ENCODE measurements around the gene EML4.

The EML4 gene

GRCh38 chr2:42224422-42225067 lies 55.4 kb downstream of the EML4 start:
- H3K27ac Mint-ChIP-seq, result no peak overlapping the region
- no peak overlapping the region for H3K4me3 Mint-ChIP-seq
- no peaks in the 10 kb centered on the region for H3K9me3 Mint-ChIP-seq
- H3K27me3 Mint-ChIP-seq (ENCODE audit: low read depth), result no peaks in the 10 kb centered on the region
- peaks cover 5% of the 10 kb centered on the region for H3K36me3 Mint-ChIP-seq (ENCODE audit: low read depth)
- no peak for DNase-seq (ENCODE audit: low spot score)
- H3K4me1 Mint-ChIP-seq (ENCODE audit: low read depth), result peaks cover 12% of the 10 kb centered on the region

GRCh38 chr2:42225573-42225972 lies 56.4 kb downstream of the EML4 start:
- Mint-ChIP-seq H3K27me3 (ENCODE audit: low read depth) (no peaks in the 10 kb centered on the region), H3K4me1 (ENCODE audit: low read depth) (peaks cover 12% of the 10 kb centered on the region), H3K9me3 (no peaks in the 10 kb centered on the region), H3K27ac (no peak overlapping the region), H3K36me3 (ENCODE audit: low read depth) (peaks cover 5% of the 10 kb centered on the region), H3K4me3 (no peak overlapping the region)
- no peak for DNase-seq (ENCODE audit: low spot score)

GRCh38 chr2:42227491-42227890 lies 58.3 kb downstream of the EML4 start:
- Mint-ChIP-seq H3K27ac (no peak overlapping the region), H3K9me3 (no peaks in the 10 kb centered on the region), H3K4me1 (ENCODE audit: low read depth) (peaks cover 17% of the 10 kb centered on the region), H3K27me3 (ENCODE audit: low read depth) (no peaks in the 10 kb centered on the region), H3K36me3 (ENCODE audit: low read depth) (peaks cover 5% of the 10 kb centered on the region), H3K4me3 (no peak overlapping the region)
- DNase-seq (ENCODE audit: low spot score), result no peak

- Mint-ChIP-seq H3K27ac (no peak overlapping the region), H3K27me3 (ENCODE audit: low read depth) (no peaks in the 10 kb centered on the region), H3K4me1 (ENCODE audit: low read depth) (peaks cover 15% of the 10 kb centered on the region)
Observed at GRCh38 chr2:42228101-42228500, 58.9 kb downstream of the EML4 start.

GRCh38 chr2:42229949-42230348 lies 60.8 kb downstream of the EML4 start:
- no peak for DNase-seq (ENCODE audit: low spot score)
- peaks cover 13% of the 10 kb centered on the region for H3K4me1 Mint-ChIP-seq (ENCODE audit: low read depth)

More at GRCh38 chr2:42228101-42228500, 58.9 kb downstream of the EML4 start:
- H3K4me3 Mint-ChIP-seq, result no peak overlapping the region
- no peak for DNase-seq (ENCODE audit: low spot score)
- no peaks in the 10 kb centered on the region for H3K9me3 Mint-ChIP-seq
- H3K36me3 Mint-ChIP-seq (ENCODE audit: low read depth), result peaks cover 3% of the 10 kb centered on the region

GRCh38 chr2:42230891-42231290 lies 61.7 kb downstream of the EML4 start:
- DNase-seq (ENCODE audit: low spot score), result no peak
- Mint-ChIP-seq H3K27ac (no peak overlapping the region), H3K9me3 (no peaks in the 10 kb centered on the region), H3K36me3 (ENCODE audit: low read depth) (no peaks in the 10 kb centered on the region), H3K4me3 (no peak overlapping the region), H3K27me3 (ENCODE audit: low read depth) (no peaks in the 10 kb centered on the region), H3K4me1 (ENCODE audit: low read depth) (peaks cover 14% of the 10 kb centered on the region)

More at GRCh38 chr2:42229949-42230348, 60.8 kb downstream of the EML4 start:
- H3K4me3 Mint-ChIP-seq, result no peak overlapping the region
- H3K27ac Mint-ChIP-seq, result no peak overlapping the region
- H3K27me3 Mint-ChIP-seq (ENCODE audit: low read depth), result no peaks in the 10 kb centered on the region
- no peaks in the 10 kb centered on the region for H3K9me3 Mint-ChIP-seq
- no peaks in the 10 kb centered on the region for H3K36me3 Mint-ChIP-seq (ENCODE audit: low read depth)

- H3K36me3 Mint-ChIP-seq (ENCODE audit: low read depth), result no peaks in the 10 kb centered on the region
- DNase-seq (ENCODE audit: low spot score), result no peak
- H3K4me3 Mint-ChIP-seq, result no peak overlapping the region
- H3K4me1 Mint-ChIP-seq (ENCODE audit: low read depth), result peaks cover 13% of the 10 kb centered on the region
- H3K27me3 Mint-ChIP-seq (ENCODE audit: low read depth), result no peaks in the 10 kb centered on the region
- H3K9me3 Mint-ChIP-seq, result no peaks in the 10 kb centered on the region
- H3K27ac Mint-ChIP-seq, result no peak overlapping the region
Observed at GRCh38 chr2:42232024-42232423, 62.9 kb downstream of the EML4 start.

- H3K9me3 Mint-ChIP-seq, result no peaks in the 10 kb centered on the region
- H3K4me1 Mint-ChIP-seq (ENCODE audit: low read depth), result peaks cover 13% of the 10 kb centered on the region
- H3K36me3 Mint-ChIP-seq (ENCODE audit: low read depth), result no peaks in the 10 kb centered on the region
- no peaks in the 10 kb centered on the region for H3K27me3 Mint-ChIP-seq (ENCODE audit: low read depth)
- H3K4me3 Mint-ChIP-seq, result no peak overlapping the region
- no peak for DNase-seq (ENCODE audit: low spot score)
- no peak overlapping the region for H3K27ac Mint-ChIP-seq
Observed at GRCh38 chr2:42233976-42234441, 64.9 kb downstream of the EML4 start.

GRCh38 chr2:42236911-42237310 lies 67.8 kb downstream of the EML4 start:
- no peak for DNase-seq (ENCODE audit: low spot score)
- Mint-ChIP-seq H3K4me3 (no peak overlapping the region), H3K27ac (no peak overlapping the region), H3K36me3 (ENCODE audit: low read depth) (no peaks in the 10 kb centered on the region), H3K27me3 (ENCODE audit: low read depth) (no peaks in the 10 kb centered on the region), H3K9me3 (no peaks in the 10 kb centered on the region), H3K4me1 (ENCODE audit: low read depth) (peaks cover 4% of the 10 kb centered on the region)

GRCh38 chr2:42238644-42239288 lies 69.6 kb downstream of the EML4 start:
- Mint-ChIP-seq H3K4me3 (no peak overlapping the region), H3K4me1 (ENCODE audit: low read depth) (peaks cover 6% of the 10 kb centered on the region), H3K36me3 (ENCODE audit: low read depth) (no peaks in the 10 kb centered on the region), H3K9me3 (no peaks in the 10 kb centered on the region), H3K27me3 (ENCODE audit: low read depth) (no peaks in the 10 kb centered on the region), H3K27ac (no peak overlapping the region)
- DNase-seq (ENCODE audit: low spot score), result no peak

- no peak overlapping the region for H3K27ac Mint-ChIP-seq
- no peaks in the 10 kb centered on the region for H3K9me3 Mint-ChIP-seq
- H3K4me3 Mint-ChIP-seq, result no peak overlapping the region
- peaks cover 6% of the 10 kb centered on the region for H3K4me1 Mint-ChIP-seq (ENCODE audit: low read depth)
- DNase-seq (ENCODE audit: low spot score), result no peak
- no peaks in the 10 kb centered on the region for H3K27me3 Mint-ChIP-seq (ENCODE audit: low read depth)
- H3K36me3 Mint-ChIP-seq (ENCODE audit: low read depth), result no peaks in the 10 kb centered on the region
Observed at GRCh38 chr2:42239289-42239661, 70.1 kb downstream of the EML4 start.

- H3K36me3 Mint-ChIP-seq (ENCODE audit: low read depth), result peaks cover 1% of the 10 kb centered on the region
- peaks cover 6% of the 10 kb centered on the region for H3K4me1 Mint-ChIP-seq (ENCODE audit: low read depth)
- DNase-seq (ENCODE audit: low spot score), result no peak
- H3K4me3 Mint-ChIP-seq, result no peak overlapping the region
- no peaks in the 10 kb centered on the region for H3K9me3 Mint-ChIP-seq
- H3K27me3 Mint-ChIP-seq (ENCODE audit: low read depth), result no peaks in the 10 kb centered on the region
- no peak overlapping the region for H3K27ac Mint-ChIP-seq
Observed at GRCh38 chr2:42239811-42240210, 70.7 kb downstream of the EML4 start.

- H3K27me3 Mint-ChIP-seq (ENCODE audit: low read depth), result no peaks in the 10 kb centered on the region
- no peak overlapping the region for H3K27ac Mint-ChIP-seq
- peaks cover 6% of the 10 kb centered on the region for H3K36me3 Mint-ChIP-seq (ENCODE audit: low read depth)
- no peak overlapping the region for H3K4me3 Mint-ChIP-seq
- DNase-seq (ENCODE audit: low spot score), result no peak
- H3K9me3 Mint-ChIP-seq, result no peaks in the 10 kb centered on the region
- H3K4me1 Mint-ChIP-seq (ENCODE audit: low read depth), result peaks cover 5% of the 10 kb centered on the region
Observed at GRCh38 chr2:42241517-42241916, 72.4 kb downstream of the EML4 start.

GRCh38 chr2:42243297-42243696 lies 74.1 kb downstream of the EML4 start:
- no peak overlapping the region for H3K27ac Mint-ChIP-seq
- no peak for DNase-seq (ENCODE audit: low spot score)
- H3K4me3 Mint-ChIP-seq, result no peak overlapping the region
- no peaks in the 10 kb centered on the region for H3K9me3 Mint-ChIP-seq
- no peaks in the 10 kb centered on the region for H3K27me3 Mint-ChIP-seq (ENCODE audit: low read depth)
- H3K4me1 Mint-ChIP-seq (ENCODE audit: low read depth), result peaks cover 2% of the 10 kb centered on the region
- peaks cover 11% of the 10 kb centered on the region for H3K36me3 Mint-ChIP-seq (ENCODE audit: low read depth)

- Mint-ChIP-seq H3K27me3 (ENCODE audit: low read depth) (no peaks in the 10 kb centered on the region), H3K27ac (no peak overlapping the region), H3K36me3 (ENCODE audit: low read depth) (peaks cover 11% of the 10 kb centered on the region), H3K4me1 (ENCODE audit: low read depth) (peaks cover 2% of the 10 kb centered on the region), H3K4me3 (no peak overlapping the region), H3K9me3 (no peaks in the 10 kb centered on the region)
- DNase-seq (ENCODE audit: low spot score), result no peak
Observed at GRCh38 chr2:42244520-42244919, 75.4 kb downstream of the EML4 start.

Measured in T-helper 2 cell treated with Interferon-gamma antibody and Interleukin-4, amounts not matched to agents 5 μg/mL and 100 μg/mL, for 36 hours (primary cell).